GM21367 (cell line): ENCODE results near the gene EGFR.

ENCODE experiments used
- ATAC-seq: cut with Tn5 transposase; IDR thresholded peaks from one replicate; pipeline ENCODE4 v1.9.1; 2021; ENCODE audit not compliant: unreplicated experiment

EGFR gene

DNA sequence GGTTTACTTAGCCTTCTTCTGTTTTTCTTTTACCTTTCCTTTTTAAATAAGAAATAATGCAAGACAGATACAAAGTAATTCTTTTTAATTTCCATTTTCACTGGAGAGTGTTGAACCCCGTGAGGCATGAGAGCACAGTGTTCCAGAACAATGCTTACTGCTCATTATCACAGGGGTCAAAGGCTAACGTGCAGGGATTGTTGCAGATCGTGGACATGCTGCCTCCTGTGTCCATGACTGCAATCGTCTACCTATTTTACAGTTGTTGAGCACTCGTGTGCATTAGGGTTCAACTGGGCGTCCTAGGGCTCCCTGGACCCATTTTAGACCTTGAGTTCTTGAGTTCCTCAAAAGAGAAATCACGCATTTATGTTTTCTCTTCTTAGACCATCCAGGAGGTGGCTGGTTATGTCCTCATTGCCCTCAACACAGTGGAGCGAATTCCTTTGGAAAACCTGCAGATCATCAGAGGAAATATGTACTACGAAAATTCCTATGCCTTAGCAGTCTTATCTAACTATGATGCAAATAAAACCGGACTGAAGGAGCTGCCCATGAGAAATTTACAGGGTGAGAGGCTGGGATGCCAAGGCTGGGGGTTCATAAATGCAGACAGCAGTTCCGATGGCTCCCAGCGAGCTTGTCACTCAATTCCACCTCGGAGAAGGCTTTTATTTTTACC lies 124.2 kb downstream of the EGFR start:
- no peak for ATAC-seq

GRCh38 chr7:55144333-55145317 lies 125.8 kb downstream of the EGFR start:
- no peak for ATAC-seq

DNA sequence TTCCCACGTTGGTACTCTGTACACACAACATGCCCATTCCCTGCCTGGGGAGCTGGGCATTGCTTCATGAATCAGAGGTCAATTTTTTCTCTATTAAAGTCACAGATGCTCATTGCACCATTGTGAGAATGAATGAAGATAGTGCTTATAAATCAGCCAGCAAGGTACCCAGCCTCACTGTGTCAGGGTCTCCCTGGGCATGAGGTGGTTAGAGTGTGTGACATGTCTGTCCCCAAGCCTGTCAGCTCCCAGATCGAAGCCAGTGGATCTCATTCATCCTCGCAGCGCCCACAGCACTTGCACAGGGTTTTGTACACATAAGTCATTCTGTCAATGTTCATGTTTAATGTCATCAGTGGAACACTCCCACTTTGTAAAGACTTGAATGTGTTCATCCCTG lies 126.8 kb downstream of the EGFR start:
- no peak for ATAC-seq

DNA sequence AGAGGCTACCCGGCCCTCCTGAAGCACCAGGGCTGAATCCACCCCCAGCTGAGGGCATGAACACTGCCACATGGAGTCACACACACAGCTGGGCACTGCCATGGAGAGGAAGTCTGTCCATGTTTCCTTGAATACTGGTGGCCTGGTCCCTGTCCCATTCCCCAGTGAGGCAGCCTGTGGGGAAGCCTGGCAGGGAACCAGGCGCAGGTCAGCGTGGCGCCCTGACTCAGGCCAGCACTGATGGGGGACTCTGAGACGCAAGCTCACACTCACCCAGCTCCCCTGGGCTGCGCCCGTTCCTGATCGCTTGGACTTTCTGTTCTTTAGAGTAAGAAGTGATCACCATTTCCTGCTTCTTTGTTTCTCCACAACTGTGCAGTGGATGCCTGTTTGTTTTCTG lies 128.3 kb downstream of the EGFR start:
- ATAC-seq, result no peak

DNA sequence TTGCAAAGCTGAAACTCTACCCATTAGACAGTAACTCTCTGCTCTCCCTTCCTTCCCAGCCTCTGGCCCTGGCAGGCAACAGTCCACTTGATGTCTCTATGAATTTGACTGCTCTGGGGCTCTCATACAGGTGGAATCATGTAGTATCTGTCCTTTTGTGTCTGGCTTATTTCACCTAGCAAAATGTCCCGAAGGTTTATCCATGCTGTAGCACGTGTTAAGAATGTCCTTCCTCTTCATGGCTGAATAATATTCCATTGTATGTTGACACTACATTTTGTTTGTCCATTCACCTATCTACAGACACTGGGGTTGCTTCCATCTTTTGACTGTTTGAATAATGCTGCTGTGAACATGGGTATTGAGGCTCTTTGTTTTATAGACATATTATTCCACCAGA lies 128.9 kb downstream of the EGFR start:
- ATAC-seq, result no peak

- no peak for ATAC-seq
Observed at GRCh38 chr7:55148571-55148970, 129.8 kb downstream of the EGFR start.

- ATAC-seq, result no peak
Observed at GRCh38 chr7:55149001-55149400, 130.2 kb downstream of the EGFR start.

- ATAC-seq, result no peak
Observed at GRCh38 chr7:55150166-55150565, 131.3 kb downstream of the EGFR start.

GRCh38 chr7:55150709-55151451 lies 132.1 kb downstream of the EGFR start:
- no peak for ATAC-seq

DNA sequence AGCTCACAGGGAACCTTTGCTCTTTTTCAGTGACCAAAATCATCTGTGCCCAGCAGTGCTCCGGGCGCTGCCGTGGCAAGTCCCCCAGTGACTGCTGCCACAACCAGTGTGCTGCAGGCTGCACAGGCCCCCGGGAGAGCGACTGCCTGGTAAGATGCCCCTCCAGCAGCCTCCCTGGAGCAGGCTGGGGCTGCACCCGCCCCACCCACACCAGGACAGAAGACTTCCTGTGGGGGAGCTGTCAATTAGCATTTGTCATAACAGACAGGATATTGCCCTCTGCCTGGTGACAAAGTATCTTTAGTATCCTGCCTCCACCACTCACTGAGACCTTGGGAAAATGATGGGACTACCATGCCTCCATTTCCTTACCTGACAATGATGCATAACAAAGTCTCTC lies 133.7 kb downstream of the EGFR start:
- ATAC-seq, result no peak

- no peak for ATAC-seq
Observed at GRCh38 chr7:55154096-55154495, 135.3 kb downstream of the EGFR start.

- ATAC-seq, result no peak
Observed at GRCh38 chr7:55155351-55156117, 136.7 kb downstream of the EGFR start.

GRCh38 chr7:55156919-55157763 lies 138.3 kb downstream of the EGFR start:
- ATAC-seq, result no peak

DNA sequence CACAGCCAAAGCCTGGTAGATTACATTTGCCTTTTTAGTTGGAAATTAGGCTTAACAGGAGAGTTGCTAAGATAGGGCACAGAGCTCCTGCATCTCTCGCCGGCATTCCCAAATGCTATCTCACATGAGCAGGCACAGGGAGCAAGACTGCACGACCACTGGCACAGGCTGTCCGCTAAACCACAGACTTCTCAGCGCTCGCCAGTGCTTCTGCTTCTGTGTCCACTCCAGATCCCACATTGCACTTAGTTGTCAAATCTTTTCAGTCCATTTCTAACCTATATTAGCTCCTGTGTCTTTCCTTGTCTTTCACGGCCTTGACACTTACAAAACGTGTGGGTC lies 138.9 kb downstream of the EGFR start:
- ATAC-seq, result no peak

GRCh38 chr7:55158541-55159382 lies 139.9 kb downstream of the EGFR start:
- ATAC-seq, result no peak

- ATAC-seq, result no peak
Observed at GRCh38 chr7:55160539-55160938, 141.7 kb downstream of the EGFR start.

DNA sequence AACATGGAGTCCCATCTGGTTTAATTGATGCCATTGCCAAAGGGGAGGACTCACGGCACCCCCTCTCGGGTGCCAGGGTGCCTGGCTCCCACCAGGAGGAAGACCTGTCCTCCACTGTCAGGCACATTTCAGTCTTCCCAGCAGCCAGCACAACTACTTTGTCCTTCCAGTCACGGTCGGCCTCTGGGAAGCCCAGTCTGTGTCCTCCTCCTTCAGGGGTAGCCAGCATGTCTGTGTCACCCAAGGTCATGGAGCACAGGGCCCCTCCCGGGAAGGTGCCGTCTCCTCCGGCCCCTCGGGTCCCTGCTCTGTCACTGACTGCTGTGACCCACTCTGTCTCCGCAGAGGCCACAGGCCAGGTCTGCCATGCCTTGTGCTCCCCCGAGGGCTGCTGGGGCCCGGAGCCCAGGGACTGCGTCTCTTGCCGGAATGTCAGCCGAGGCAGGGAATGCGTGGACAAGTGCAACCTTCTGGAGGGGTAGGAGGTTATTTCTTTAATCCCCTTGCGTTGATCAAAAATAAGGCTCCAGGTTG lies 142.4 kb downstream of the EGFR start:
- no peak for ATAC-seq

DNA sequence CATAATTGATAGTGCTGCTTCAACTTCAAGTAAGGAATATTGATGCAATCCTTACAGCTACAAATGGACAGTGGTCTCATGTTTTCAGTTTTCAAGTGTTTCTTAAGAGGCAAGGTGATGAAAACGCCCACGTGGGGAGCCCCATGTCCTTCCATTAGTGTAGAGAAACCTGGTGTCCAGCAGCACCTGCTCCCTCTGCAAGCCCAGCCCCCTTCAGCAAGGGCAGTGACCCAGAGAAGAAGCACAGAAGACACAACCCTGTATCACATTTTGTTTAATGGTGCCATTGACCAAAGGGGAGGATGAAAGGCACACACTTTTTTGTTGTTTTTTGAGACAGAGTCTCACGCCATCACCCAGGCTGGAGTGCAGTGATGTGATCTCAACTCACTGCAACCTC lies 143.7 kb downstream of the EGFR start:
- ATAC-seq, result no peak

GRCh38 chr7:55163733-55164132 lies 144.9 kb downstream of the EGFR start:
- no peak for ATAC-seq
